Endothelial cell of umbilical vein (primary cell): ENCODE data around the gene SAMD11. TPM values are rescaled to one million over a fixed set of nuclear protein-coding genes. Genes with fewer than 3 reads are reported as not detected.

Source experiments
- BruUV-seq: library from RNA; stranded (reverse); fragments of 400-500 nt; replicated peaks from 2 replicates; lab custom pipeline; 2021; lab: Mats Ljungman, UMichigan
- CTCF ChIA-PET: fragments of 300-600, 350-600 bp; sonication (Branson Sonifier 250); formaldehyde crosslinking; loops from one replicate; lab custom pipeline; 2021; ENCODE audit warnings: antibody characterized with exemption, inconsistent platforms; lab: Charles Lee
- POLR2A ChIA-PET: fragments of 300-600, 350-600 bp; sonication (Branson Sonifier 250); formaldehyde crosslinking; loops from one replicate; lab custom pipeline; 2021; ENCODE audit warnings: antibody characterized with exemption, inconsistent platforms; lab: Charles Lee
- DNase-seq: peaks from one replicate; pipeline ENCODE4 v3.0.0-alpha.2; 2011; ENCODE audit warnings: low read depth, low spot score
- FAIRE-seq: peaks from 2 replicates; lab custom pipeline; 2011; peaks lifted over from hg19 to GRCh38; lab: Jason Lieb, UNC
- H2AFZ ChIP-seq: 2 replicates; pipeline ENCODE4 v1.6.0; 2012; ENCODE audit warnings: low read depth, low read length, control low read depth, inconsistent platforms
- H3K27ac ChIP-seq: 2 replicates; pipeline ENCODE4 v1.5.1; 2011; ENCODE audit warnings: low read depth, mild to moderate bottlenecking, control low read depth, low read length, moderate library complexity; ENCODE audit not compliant: insufficient read depth
- H3K27me3 ChIP-seq, 2 experiments: 2 replicates each; pipeline versions ENCODE4 v1.6.0 to v1.6.1; 2011; ENCODE audit warnings: low read length in 2 of 2, mixed read lengths in 1 of 2; ENCODE audit not compliant: control insufficient read depth in 2 of 2, insufficient read depth in 2 of 2
- H3K36me3 ChIP-seq, 2 experiments: 2 replicates in 1 of 2; 3 replicates in 1 of 2; pipeline ENCODE4 v1.5.1; 2011; ENCODE audit warnings: low read length in 2 of 2, mild to moderate bottlenecking in 1 of 2, moderate library complexity in 1 of 2; ENCODE audit not compliant: control insufficient read depth in 2 of 2, insufficient read depth in 2 of 2; ENCODE audit errors: extremely low read depth in 1 of 2
- H3K4me1 ChIP-seq: 3 replicates; pipeline ENCODE4 v1.5.1; 2011; ENCODE audit warnings: mild to moderate bottlenecking, low read length; ENCODE audit not compliant: control insufficient read depth, insufficient read depth; ENCODE audit errors: extremely low read depth
- H3K4me2 ChIP-seq: 2 replicates; pipeline ENCODE4 v1.6.1; 2011; ENCODE audit warnings: low read length, control low read depth, mixed read lengths; ENCODE audit not compliant: insufficient read depth
- H3K4me3 ChIP-seq, 3 experiments: fragments of 200-600 bp in 1 of 3; sonication (generic), shearing (Covaris generic) in 1 of 3; replicated peaks in 1 of 3; 2 replicates each; pipeline ENCODE4 v1.5.1; 2011 to 2016; ENCODE audit warnings: control low read depth in 3 of 3, low read length in 3 of 3, mild to moderate bottlenecking in 2 of 3, inconsistent platforms in 1 of 3, low read depth in 1 of 3, moderate library complexity in 1 of 3; ENCODE audit not compliant: insufficient read depth in 1 of 3
- H3K79me2 ChIP-seq: 2 replicates; pipeline ENCODE4 v1.6.0; 2012; ENCODE audit warnings: low read length, inconsistent platforms; ENCODE audit not compliant: control insufficient read depth, insufficient read depth
- H3K9ac ChIP-seq: replicated peaks from 2 replicates; pipeline ENCODE3; 2011; ENCODE audit warnings: low read length, control low read depth; ENCODE audit not compliant: insufficient read depth; ENCODE audit errors: extremely low read depth
- H3K9me1 ChIP-seq: replicated peaks from 3 replicates; pipeline ENCODE4 v1.6.0; 2011; ENCODE audit warnings: mild to moderate bottlenecking, low read length; ENCODE audit not compliant: control insufficient read depth, insufficient read depth; ENCODE audit errors: extremely low read depth
- H3K9me3 ChIP-seq: replicated peaks from 2 replicates; pipeline ENCODE4 v1.5.1; 2012; ENCODE audit warnings: low read length, inconsistent platforms; ENCODE audit not compliant: control insufficient read depth, insufficient read depth
- H4K20me1 ChIP-seq: replicated peaks from 2 replicates; pipeline ENCODE3; 2011; ENCODE audit warnings: mild to moderate bottlenecking, low read length; ENCODE audit not compliant: control insufficient read depth, insufficient read depth; ENCODE audit errors: extremely low read depth
- EZH2 ChIP-seq: IDR thresholded peaks from 2 replicates; pipeline ENCODE4 v1.6.1; 2012; ENCODE audit warnings: borderline replicate concordance, low read depth, mild to moderate bottlenecking, moderate library complexity, low read length, inconsistent platforms; ENCODE audit not compliant: severe bottlenecking
- FOS ChIP-seq: IDR thresholded peaks from 2 replicates; pipeline ENCODE4 v1.6.1; 2011; ENCODE audit warnings: mild to moderate bottlenecking, low read length, moderate library complexity, borderline replicate concordance; ENCODE audit not compliant: insufficient read depth
- GATA2 ChIP-seq: IDR thresholded peaks from 2 replicates; pipeline ENCODE4 v1.7.0; 2011; ENCODE audit warnings: low read depth, mild to moderate bottlenecking, moderate library complexity, mixed read lengths, low read length; ENCODE audit not compliant: insufficient read length, insufficient read depth
- JUN ChIP-seq: IDR thresholded peaks from 2 replicates; pipeline ENCODE4 v1.6.1; 2011; ENCODE audit warnings: borderline replicate concordance, low read depth; ENCODE audit not compliant: insufficient read length, insufficient read depth
- MYC ChIP-seq: IDR thresholded peaks from one replicate; pipeline ENCODE4 v1.6.1; 2011; ENCODE audit warnings: mild to moderate bottlenecking, low read depth, low read length
- POLR2A ChIP-seq: IDR thresholded peaks from 2 replicates; pipeline ENCODE4 v1.6.1; 2012; ENCODE audit warnings: low read depth, mild to moderate bottlenecking, control low read depth, low read length
- POLR2AphosphoS5 ChIP-seq: IDR thresholded peaks from 2 replicates; pipeline ENCODE4 v1.6.1; 2012; ENCODE audit warnings: low read depth, mild to moderate bottlenecking, control low read depth, low read length, moderate library complexity; ENCODE audit not compliant: insufficient read depth
- dilution Hi-C: fragments of 300-500 bp; cut with MboI; formaldehyde crosslinking; loops from one replicate; pipeline ENCODE4 v1.15.0; 2019; ENCODE audit warnings: low sequenced_read_pairs; ENCODE audit not compliant: extremely low pct_ligation_motif_present
- intact Hi-C: fragments of 100-400 bp; cut with micrococcal nuclease; formaldehyde crosslinking; loops from one replicate; pipeline ENCODE4 v1.10.0; 2022
- polyA plus RNA-seq, 4 experiments: library from polyadenylated mRNA; depleted of rRNA in 3 of 4; stranded (reverse) in 3 of 4; unstranded in 1 of 4; fragments of >200 nt; gene quantifications; 2 replicates each; pipeline versions ENCODE4 v1.2.1 to v1.2.3, GENCODE V29; 2011 to 2012; ENCODE audit warnings: missing spikeins in 1 of 4
- total RNA-seq: library from RNA; stranded (reverse); gene quantifications from 2 replicates; pipeline ENCODE4 v1.2.3, GENCODE V29; 2021
- TF ChIP-seq, protein P1 (sequence below): IDR thresholded peaks from 2 replicates; pipeline ENCODE4 v1.6.1; 2011; ENCODE audit not compliant: insufficient read depth, insufficient read length
- TF ChIP-seq, protein P2 (sequence below), 2 donors: IDR thresholded peaks; 1 replicate in 1 of 2; 2 replicates in 1 of 2; pipeline ENCODE4 v1.5.1; 2011; ENCODE audit warnings: low read length in 2 of 2, mild to moderate bottlenecking in 2 of 2, moderate library complexity in 2 of 2, control low read depth in 1 of 2, inconsistent platforms in 1 of 2, low read depth in 1 of 2; ENCODE audit not compliant: insufficient read depth in 1 of 2; ENCODE audit errors: extremely low read depth in 1 of 2

SAMD11 gene
- total and polyA plus RNA-seq, 2 donors (not counting 3 experiments of a cell fraction or from before 2014, with no cell fraction given): not detected

DNA sequence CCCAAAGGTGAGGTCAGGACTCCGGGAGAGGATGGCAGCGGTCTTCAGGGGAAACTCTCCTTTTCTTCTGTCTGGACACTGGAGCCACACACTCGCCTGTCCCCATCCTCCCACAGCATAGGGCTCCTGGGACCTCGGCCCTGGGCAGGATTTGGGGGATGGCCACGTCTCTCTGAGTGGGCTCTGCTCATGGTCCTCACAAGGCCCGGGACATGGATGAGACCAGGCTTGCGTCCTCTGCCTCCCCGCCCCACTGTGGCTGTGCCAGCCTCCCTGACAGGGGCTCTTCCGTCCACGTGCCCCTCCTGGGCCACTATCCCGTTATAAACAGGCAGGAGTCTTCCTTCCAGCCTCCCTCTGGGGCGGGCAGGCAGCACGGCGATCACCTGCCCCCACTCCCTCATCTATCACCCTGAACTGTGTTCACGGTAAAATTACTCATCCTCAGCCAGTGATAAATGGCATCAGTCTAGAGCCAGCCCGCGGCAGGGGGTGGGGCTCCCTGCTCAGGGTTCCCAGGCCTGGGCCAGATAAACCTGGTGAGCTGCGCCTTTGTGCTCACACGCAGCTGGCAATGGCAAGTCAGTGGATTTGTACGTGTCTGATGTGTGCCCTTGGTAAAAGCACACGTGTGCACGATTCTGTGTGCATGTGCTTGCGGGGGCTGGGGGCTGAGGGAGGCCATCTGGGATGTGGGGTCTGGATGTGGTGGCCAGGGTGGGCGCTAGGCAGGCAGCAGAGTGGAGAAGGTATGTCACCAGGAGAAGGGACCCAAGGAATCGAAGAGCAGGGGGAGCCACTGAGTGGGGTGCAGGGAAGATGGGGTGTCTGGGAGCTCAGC, 12.6 kb upstream of the SAMD11 start:
- Histone ChIP-seq H3K4me3 (no peak overlapping the region), H2AFZ (no peak overlapping the region), H3K9ac (no peak overlapping the region), H3K4me1 (no peaks in the 10 kb centered on the region), H3K79me2 (no peaks in the 10 kb centered on the region), H3K9me1 (no peaks in the 10 kb centered on the region), H3K36me3 (no peaks in the 10 kb centered on the region), H3K27ac (no peak overlapping the region), H3K9me3 (no peaks in the 10 kb centered on the region), H4K20me1 (no peaks in the 10 kb centered on the region), H3K27me3 (peaks cover under 1 to 6% of the 10 kb centered on the region in 2 experiments), H3K4me2 (no peak overlapping the region)
- intact Hi-C loops: no loop called here
- FAIRE-seq: no peak
- BruUV-seq: no TSS peak
- no peak for DNase-seq
- dilution Hi-C loops: no loop called here
- ChIA-PET POLR2A (no interaction called here), CTCF (interaction anchor here (1.7 kb wide), 1 partner anchor 27 kb away, joined by 4 read pairs; no protein-coding TSS in a partner anchor)
- TF ChIP-seq MYC: no peak
- TF ChIP-seq, protein P1, sequence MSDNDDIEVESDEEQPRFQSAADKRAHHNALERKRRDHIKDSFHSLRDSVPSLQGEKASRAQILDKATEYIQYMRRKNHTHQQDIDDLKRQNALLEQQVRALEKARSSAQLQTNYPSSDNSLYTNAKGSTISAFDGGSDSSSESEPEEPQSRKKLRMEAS: no peak
- TF ChIP-seq, protein P2, sequence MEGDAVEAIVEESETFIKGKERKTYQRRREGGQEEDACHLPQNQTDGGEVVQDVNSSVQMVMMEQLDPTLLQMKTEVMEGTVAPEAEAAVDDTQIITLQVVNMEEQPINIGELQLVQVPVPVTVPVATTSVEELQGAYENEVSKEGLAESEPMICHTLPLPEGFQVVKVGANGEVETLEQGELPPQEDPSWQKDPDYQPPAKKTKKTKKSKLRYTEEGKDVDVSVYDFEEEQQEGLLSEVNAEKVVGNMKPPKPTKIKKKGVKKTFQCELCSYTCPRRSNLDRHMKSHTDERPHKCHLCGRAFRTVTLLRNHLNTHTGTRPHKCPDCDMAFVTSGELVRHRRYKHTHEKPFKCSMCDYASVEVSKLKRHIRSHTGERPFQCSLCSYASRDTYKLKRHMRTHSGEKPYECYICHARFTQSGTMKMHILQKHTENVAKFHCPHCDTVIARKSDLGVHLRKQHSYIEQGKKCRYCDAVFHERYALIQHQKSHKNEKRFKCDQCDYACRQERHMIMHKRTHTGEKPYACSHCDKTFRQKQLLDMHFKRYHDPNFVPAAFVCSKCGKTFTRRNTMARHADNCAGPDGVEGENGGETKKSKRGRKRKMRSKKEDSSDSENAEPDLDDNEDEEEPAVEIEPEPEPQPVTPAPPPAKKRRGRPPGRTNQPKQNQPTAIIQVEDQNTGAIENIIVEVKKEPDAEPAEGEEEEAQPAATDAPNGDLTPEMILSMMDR (IDR thresholded peaks at IDR 0.05; ENCODE audit: extremely low read depth in 1 of 2, insufficient read depth in 1 of 2, low read depth in 1 of 2, low read length in 2 of 2): no peak
- TF ChIP-seq FOS: no peak
- no peak for TF ChIP-seq JUN
- no peak for TF ChIP-seq GATA2
- TF ChIP-seq POLR2A: no peak
- no peak for TF ChIP-seq EZH2
- no peak for TF ChIP-seq POLR2AphosphoS5
